Measurements from ENCODE around the gene SLC7A4. TPM values are rescaled to one million over a fixed set of nuclear protein-coding genes. Genes with fewer than 3 reads are reported as not detected.
"Not testable (repeated sequence)": the region's sequence is repeated elsewhere in the genome, so short reads cannot be mapped to it uniquely, and the experiment has no call there.

SLC7A4 gene
- total and polyA plus RNA-seq, 7 experiments from 2014 or later, result 0.08 to 0.13 (median 0.13) TPM; not detected in 4

DNA sequence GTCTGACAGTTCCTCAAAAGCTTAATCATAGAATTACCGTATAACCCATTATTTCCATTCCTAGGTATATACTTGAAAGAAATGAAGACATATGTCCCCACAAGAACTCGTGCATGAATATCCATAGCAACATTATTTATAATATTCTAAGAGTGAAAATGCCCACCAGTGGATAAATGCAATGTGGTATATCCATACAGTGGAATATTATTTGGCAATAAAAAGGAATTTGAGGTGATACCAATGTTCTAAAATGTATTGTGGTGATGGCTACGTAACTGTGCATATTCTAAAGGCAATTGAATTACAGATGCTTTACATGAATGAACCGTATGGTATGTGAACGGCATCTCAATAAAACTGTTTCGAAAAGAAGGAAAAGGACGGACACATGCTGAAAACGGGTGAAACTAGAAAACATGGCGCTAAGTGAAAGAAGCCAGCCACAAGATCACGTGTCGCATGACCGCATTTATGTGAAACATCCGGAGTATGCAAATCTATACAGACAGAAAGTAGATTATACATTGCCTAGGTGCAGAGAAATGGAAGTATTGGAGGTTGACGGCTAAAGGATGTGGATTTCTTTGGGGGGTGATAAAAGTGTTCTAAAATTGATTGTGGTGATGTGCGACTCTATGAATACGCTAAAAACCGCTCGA lies 29.4 kb upstream of the SLC7A4 start:
- H3K4me3 ChIP-seq (ENCODE audit: low read length); DNase-seq; H3K27ac Mint-ChIP-seq; H3K27ac ChIP-seq (ENCODE audit: low read depth, low read length); H3K27me3 ChIP-seq (ENCODE audit: control insufficient read depth in 2 of 2, insufficient read depth in 2 of 2, low read length in 2 of 2); intact Hi-C loops (cut with micrococcal nuclease); CTCF ChIA-PET; H3K36me3 Mint-ChIP-seq; H3K4me3 Mint-ChIP-seq; H3K36me3 ChIP-seq (ENCODE audit: control insufficient read depth in 2 of 3, insufficient read depth in 3 of 3, low read length in 3 of 3); H3K4me1 ChIP-seq (ENCODE audit: control insufficient read depth in 2 of 2, insufficient read depth in 2 of 2, low read length in 2 of 2); H3K9me3 Mint-ChIP-seq; H3K27me3 Mint-ChIP-seq; H3K9me3 ChIP-seq (ENCODE audit: control insufficient read depth in 2 of 3, low read length in 3 of 3); ATAC-seq; POLR2A ChIA-PET; H3K4me1 Mint-ChIP-seq: not testable (repeated sequence)

DNA sequence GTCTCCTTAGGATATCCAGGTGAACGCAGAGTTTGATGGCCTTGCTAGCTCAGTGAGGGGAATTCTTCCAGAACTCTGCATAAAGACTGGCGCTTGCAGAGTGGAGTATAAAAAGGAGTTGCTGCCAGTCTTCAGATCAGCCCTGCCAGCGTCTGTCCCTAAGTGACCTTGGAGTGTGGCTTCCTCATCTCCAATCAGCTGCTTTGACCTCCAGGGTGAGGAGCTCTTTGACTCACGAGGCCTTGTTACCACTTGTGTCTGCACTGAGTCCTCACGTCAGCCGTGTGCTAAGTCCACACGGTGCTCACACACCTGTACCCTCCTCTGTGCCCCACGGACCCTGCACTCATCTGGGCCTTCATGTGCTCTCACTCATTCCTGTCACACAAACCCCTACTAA lies 28.0 kb upstream of the SLC7A4 start:
- H3K27me3 Mint-ChIP-seq, result peaks cover 0 to 13% (median 0%) of the 10 kb centered on the region in 5 donors
- H3K36me3 ChIP-seq (ENCODE audit: control insufficient read depth in 2 of 3, insufficient read depth in 3 of 3, low read length in 3 of 3); H3K36me3 Mint-ChIP-seq; ATAC-seq; CTCF ChIA-PET; H3K4me3 Mint-ChIP-seq; H3K4me3 ChIP-seq (ENCODE audit: low read length); H3K9me3 ChIP-seq (ENCODE audit: control insufficient read depth in 2 of 3, low read length in 3 of 3); H3K27ac ChIP-seq (ENCODE audit: low read depth, low read length); H3K27ac Mint-ChIP-seq; DNase-seq; POLR2A ChIA-PET; H3K27me3 ChIP-seq (ENCODE audit: control insufficient read depth in 2 of 2, insufficient read depth in 2 of 2, low read length in 2 of 2); H3K9me3 Mint-ChIP-seq; intact Hi-C loops (cut with micrococcal nuclease): not testable (repeated sequence)
- peaks cover 0 to 12% of the 10 kb centered on the region in 2 donors for H3K4me1 ChIP-seq (ENCODE audit: control insufficient read depth in 2 of 2, insufficient read depth in 2 of 2, low read length in 2 of 2)
- peaks cover 13 to 17% (median 16%) of the 10 kb centered on the region in 7 donors for H3K4me1 Mint-ChIP-seq

GRCh38 chr22:21055880-21056319 lies 23.5 kb upstream of the SLC7A4 start:
- ATAC-seq, result peak; percentile 46

GRCh38 chr22:21055564-21055834 lies 23.1 kb upstream of the SLC7A4 start:
- DNase-seq (no peak), ATAC-seq (no peak)
- no peaks in the 10 kb centered on the region for H3K36me3 ChIP-seq (ENCODE audit: control insufficient read depth in 2 of 3, insufficient read depth in 3 of 3, low read length in 3 of 3)
- ChIA-PET CTCF (no interaction called here), POLR2A (no interaction called here)
- Mint-ChIP-seq H3K4me3 (peak overlapping the region; percentile 64 to 77 (median 70)), H3K27ac (peak overlapping the region in 3 of 9 donors; percentile 33 to 75 (median 48)), H3K27me3 (peaks cover 0 to 11% (median 0%) of the 10 kb centered on the region in 5 donors), H3K36me3 (no peaks in the 10 kb centered on the region), H3K4me1 (peaks cover 19 to 29% (median 24%) of the 10 kb centered on the region in 7 donors), H3K9me3 (no peaks in the 10 kb centered on the region)
- peaks cover 0 to 14% of the 10 kb centered on the region in 2 donors for H3K4me1 ChIP-seq (ENCODE audit: control insufficient read depth in 2 of 2, insufficient read depth in 2 of 2, low read length in 2 of 2)
- H3K4me3 ChIP-seq (ENCODE audit: low read length), result peak overlapping the region; percentile 3
- H3K27ac ChIP-seq (ENCODE audit: low read depth, low read length), result no peak overlapping the region
- H3K27me3 ChIP-seq (ENCODE audit: control insufficient read depth in 2 of 2, insufficient read depth in 2 of 2, low read length in 2 of 2), result no peaks in the 10 kb centered on the region
- intact Hi-C loops (cut with micrococcal nuclease), result no loop called here
- H3K9me3 ChIP-seq (ENCODE audit: control insufficient read depth in 2 of 3, low read length in 3 of 3), result no peaks in the 10 kb centered on the region

More at GRCh38 chr22:21055880-21056319, 23.5 kb upstream of the SLC7A4 start:
- Histone ChIP-seq H3K9me3 (ENCODE audit: control insufficient read depth in 2 of 3, low read length in 3 of 3) (no peaks in the 10 kb centered on the region), H3K27ac (ENCODE audit: low read depth, low read length) (no peak overlapping the region), H3K36me3 (ENCODE audit: control insufficient read depth in 2 of 3, insufficient read depth in 3 of 3, low read length in 3 of 3) (no peaks in the 10 kb centered on the region), H3K27me3 (ENCODE audit: control insufficient read depth in 2 of 2, insufficient read depth in 2 of 2, low read length in 2 of 2) (no peaks in the 10 kb centered on the region), H3K4me3 (ENCODE audit: low read length) (peak overlapping the region; percentile 3), H3K4me1 (ENCODE audit: control insufficient read depth in 2 of 2, insufficient read depth in 2 of 2, low read length in 2 of 2) (peaks cover 0 to 14% of the 10 kb centered on the region in 2 donors)
- Mint-ChIP-seq H3K27me3 (peaks cover 0 to 11% (median 0%) of the 10 kb centered on the region in 5 donors), H3K36me3 (no peaks in the 10 kb centered on the region), H3K9me3 (no peaks in the 10 kb centered on the region), H3K27ac (peak overlapping the region in 4 of 9 donors; percentile 33 to 83 (median 62)), H3K4me3 (peak overlapping the region; percentile 64 to 77 (median 70)), H3K4me1 (peaks cover 19 to 29% (median 24%) of the 10 kb centered on the region in 7 donors)
- POLR2A ChIA-PET, result interaction anchor here (1.2 kb wide), 1 partner anchor 41 kb away, joined by 3 read pairs; the partner anchor contains the start of gene P2RX6
- CTCF ChIA-PET, result no interaction called here
- no peak for DNase-seq
- intact Hi-C loops (cut with micrococcal nuclease), result no loop called here

- ChIA-PET POLR2A (interaction anchor here (0.7 kb wide), 1 partner anchor 73 kb away, joined by 3 read pairs; the partner anchor contains the start of gene LZTR1), CTCF (no interaction called here)
- Histone ChIP-seq H3K36me3 (ENCODE audit: control insufficient read depth in 2 of 3, insufficient read depth in 3 of 3, low read length in 3 of 3) (no peaks in the 10 kb centered on the region), H3K4me1 (ENCODE audit: control insufficient read depth in 2 of 2, insufficient read depth in 2 of 2, low read length in 2 of 2) (peaks cover 0 to 14% of the 10 kb centered on the region in 2 donors), H3K9me3 (ENCODE audit: control insufficient read depth in 2 of 3, low read length in 3 of 3) (no peaks in the 10 kb centered on the region), H3K27ac (ENCODE audit: low read depth, low read length) (no peak overlapping the region), H3K4me3 (ENCODE audit: low read length) (no peak overlapping the region), H3K27me3 (ENCODE audit: control insufficient read depth in 2 of 2, insufficient read depth in 2 of 2, low read length in 2 of 2) (no peaks in the 10 kb centered on the region)
- peaks cover 19 to 29% (median 24%) of the 10 kb centered on the region in 7 donors for H3K4me1 Mint-ChIP-seq
- H3K9me3 Mint-ChIP-seq, result no peaks in the 10 kb centered on the region
- H3K27ac Mint-ChIP-seq, result peak overlapping the region in 2 of 9 donors; percentile 25 to 49
- DNase-seq, result no peak
- H3K27me3 Mint-ChIP-seq, result peaks cover 0 to 11% (median 0%) of the 10 kb centered on the region in 5 donors
- intact Hi-C loops (cut with micrococcal nuclease), result no loop called here
- H3K4me3 Mint-ChIP-seq, result peak overlapping the region in 6 of 10 donors; percentile 31 to 75 (median 68)
- no peaks in the 10 kb centered on the region for H3K36me3 Mint-ChIP-seq
- ATAC-seq, result no peak
These were observed 22.6 kb upstream of the SLC7A4 start for GRCh38 chr22:21054714-21055563.

DNA sequence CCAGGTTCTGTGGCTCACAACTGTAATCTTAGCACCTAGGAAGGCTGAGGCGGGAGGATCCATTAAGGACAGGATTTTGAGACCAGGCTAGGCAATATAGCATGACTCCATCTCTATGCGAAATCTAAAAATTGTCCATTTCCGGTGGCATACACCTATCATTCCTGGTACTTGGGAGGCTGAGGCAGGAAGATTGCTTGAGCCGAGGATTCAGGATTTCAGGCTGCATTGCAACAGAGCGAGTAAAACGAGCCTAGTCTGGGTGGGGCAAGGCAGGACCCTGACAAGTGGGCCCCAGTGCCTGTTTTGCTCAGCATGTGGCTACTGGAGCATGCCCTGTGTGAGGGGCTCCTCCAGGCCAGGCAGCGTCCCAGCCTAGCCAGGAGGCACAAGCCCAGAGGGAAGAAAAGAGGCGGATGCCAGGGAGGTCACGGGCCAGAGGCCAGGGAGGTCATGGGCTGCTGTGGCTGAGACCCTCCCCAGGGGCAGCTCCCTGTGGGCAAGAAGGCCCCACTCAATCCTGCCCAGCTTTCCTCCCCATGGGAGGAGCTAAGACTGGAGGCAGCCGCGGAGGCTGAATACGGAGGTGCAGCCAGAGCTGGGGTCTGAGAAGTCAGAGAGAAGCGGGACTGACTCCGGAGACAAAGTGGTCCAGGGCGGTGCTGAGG lies 21.8 kb upstream of the SLC7A4 start:
- intact Hi-C loops (cut with micrococcal nuclease), result no loop called here
- DNase-seq, result no peak
- POLR2A ChIA-PET, result interaction anchor here (0.7 to 0.8 kb wide), 2 partner anchors 72 to 93 kb away, joined by 3 read pairs; partner anchors contain the start of gene LZTR1
- no peaks in the 10 kb centered on the region for H3K36me3 ChIP-seq (ENCODE audit: control insufficient read depth in 2 of 3, insufficient read depth in 3 of 3, low read length in 3 of 3)
- no peak overlapping the region for H3K4me3 ChIP-seq (ENCODE audit: low read length)
- H3K4me1 ChIP-seq (ENCODE audit: control insufficient read depth in 2 of 2, insufficient read depth in 2 of 2, low read length in 2 of 2), result peaks cover 0 to 14% of the 10 kb centered on the region in 2 donors
- H3K27ac ChIP-seq (ENCODE audit: low read depth, low read length), result no peak overlapping the region
- H3K9me3 ChIP-seq (ENCODE audit: control insufficient read depth in 2 of 3, low read length in 3 of 3), result no peaks in the 10 kb centered on the region
- Mint-ChIP-seq H3K9me3 (no peaks in the 10 kb centered on the region), H3K27me3 (peaks cover 0 to 11% (median 0%) of the 10 kb centered on the region in 5 donors), H3K4me1 (peaks cover 19 to 29% (median 24%) of the 10 kb centered on the region in 7 donors), H3K36me3 (no peaks in the 10 kb centered on the region), H3K4me3 (peak overlapping the region in 1 of 10 donors; percentile 21), H3K27ac (peak overlapping the region in 1 of 9 donors; percentile 49)
- ATAC-seq, result no peak
- CTCF ChIA-PET, result no interaction called here
- H3K27me3 ChIP-seq (ENCODE audit: control insufficient read depth in 2 of 2, insufficient read depth in 2 of 2, low read length in 2 of 2), result no peaks in the 10 kb centered on the region
